Astrocyte (in vitro differentiated cells and primary cell): ENCODE results near the gene KRCC1. TPM values are rescaled to one million over a fixed set of nuclear protein-coding genes. Genes with fewer than 3 reads are reported as not detected.

ENCODE experiments used
- DNase-seq: peaks from one replicate; pipeline ENCODE4 v3.0.0-alpha.2; 2010; ENCODE audit warnings: low read depth
- FAIRE-seq: peaks from 2 replicates; lab custom pipeline; 2011; peaks lifted over from hg19 to GRCh38; lab: Jason Lieb, UNC
- H2AFZ ChIP-seq: 2 replicates; pipeline ENCODE4 v1.6.0; 2012; ENCODE audit warnings: low read depth, low read length, inconsistent platforms
- H3K27ac ChIP-seq: 2 replicates; pipeline ENCODE4 v1.5.1; 2011; ENCODE audit warnings: low read depth, low read length, inconsistent platforms
- H3K27me3 ChIP-seq: 2 replicates; pipeline ENCODE4 v1.6.0; 2011; ENCODE audit warnings: low read length, inconsistent platforms; ENCODE audit not compliant: insufficient read depth
- H3K36me3 ChIP-seq: 2 replicates; pipeline ENCODE4 v1.5.1; 2011; ENCODE audit warnings: low read length, inconsistent platforms; ENCODE audit not compliant: insufficient read depth
- H3K4me1 ChIP-seq: 2 replicates; pipeline ENCODE4 v1.5.1; 2011; ENCODE audit warnings: low read length, inconsistent platforms; ENCODE audit not compliant: insufficient read depth
- H3K4me2 ChIP-seq: 2 replicates; pipeline ENCODE4 v1.6.0; 2012; ENCODE audit warnings: low read length, inconsistent platforms
- H3K4me3 ChIP-seq: 2 replicates; pipeline ENCODE4 v1.5.1; 2011; ENCODE audit warnings: low read depth, mild to moderate bottlenecking, low read length, inconsistent platforms; ENCODE audit not compliant: insufficient read depth
- H3K79me2 ChIP-seq: 2 replicates; pipeline ENCODE4 v1.6.0; 2012; ENCODE audit warnings: mild to moderate bottlenecking, low read length, inconsistent platforms; ENCODE audit not compliant: insufficient read depth
- H3K9ac ChIP-seq: 2 replicates; pipeline ENCODE4 v1.6.0; 2012; ENCODE audit warnings: mild to moderate bottlenecking, low read length, inconsistent platforms
- H3K9me3 ChIP-seq: 2 replicates; pipeline ENCODE4 v1.5.1; 2012; ENCODE audit warnings: low read depth, mild to moderate bottlenecking, low read length, inconsistent platforms; ENCODE audit not compliant: insufficient read depth
- H4K20me1 ChIP-seq: 2 replicates; pipeline ENCODE4 v1.6.0; 2012; ENCODE audit warnings: low read length, inconsistent platforms; ENCODE audit not compliant: insufficient read depth
- H3K27ac Mint-ChIP-seq: one replicate; pipeline ENCODE4 v1.8.0; 2021; ENCODE audit warnings: mild to moderate bottlenecking, mixed read lengths; ENCODE audit not compliant: unreplicated experiment
- H3K27me3 Mint-ChIP-seq: one replicate; pipeline ENCODE4 v1.8.0; 2021; ENCODE audit warnings: low read depth, mixed read lengths; ENCODE audit not compliant: unreplicated experiment
- H3K36me3 Mint-ChIP-seq: one replicate; pipeline ENCODE4 v1.8.0; 2021; ENCODE audit warnings: low read depth, mixed read lengths; ENCODE audit not compliant: unreplicated experiment
- H3K4me1 Mint-ChIP-seq: one replicate; pipeline ENCODE4 v1.8.0; 2021; ENCODE audit warnings: low read depth, mixed read lengths; ENCODE audit not compliant: unreplicated experiment
- H3K4me3 Mint-ChIP-seq: one replicate; pipeline ENCODE4 v1.8.0; 2021; ENCODE audit warnings: mild to moderate bottlenecking, moderate library complexity, mixed read lengths; ENCODE audit not compliant: unreplicated experiment
- H3K9me3 Mint-ChIP-seq: one replicate; pipeline ENCODE4 v1.8.0; 2021; ENCODE audit warnings: mild to moderate bottlenecking, mixed read lengths; ENCODE audit not compliant: unreplicated experiment
- EZH2 ChIP-seq: IDR thresholded peaks from 2 replicates; pipeline ENCODE4 v1.6.1; 2012; ENCODE audit warnings: mild to moderate bottlenecking, low read length, inconsistent platforms; ENCODE audit not compliant: insufficient read depth
- total RNA-seq: library from RNA; stranded (reverse); gene quantifications from 2 replicates; pipeline ENCODE4 v1.2.1, GENCODE V29; 2021
- TF ChIP-seq, protein P1 (sequence below): IDR thresholded peaks from 2 replicates; pipeline ENCODE4 v1.5.1; 2011; ENCODE audit warnings: low read depth, mild to moderate bottlenecking, inconsistent platforms, low read length, moderate library complexity; ENCODE audit not compliant: insufficient read depth

Gene KRCC1
- total RNA-seq, 1 donor from 2014 or later, result 17.7 TPM

DNA sequence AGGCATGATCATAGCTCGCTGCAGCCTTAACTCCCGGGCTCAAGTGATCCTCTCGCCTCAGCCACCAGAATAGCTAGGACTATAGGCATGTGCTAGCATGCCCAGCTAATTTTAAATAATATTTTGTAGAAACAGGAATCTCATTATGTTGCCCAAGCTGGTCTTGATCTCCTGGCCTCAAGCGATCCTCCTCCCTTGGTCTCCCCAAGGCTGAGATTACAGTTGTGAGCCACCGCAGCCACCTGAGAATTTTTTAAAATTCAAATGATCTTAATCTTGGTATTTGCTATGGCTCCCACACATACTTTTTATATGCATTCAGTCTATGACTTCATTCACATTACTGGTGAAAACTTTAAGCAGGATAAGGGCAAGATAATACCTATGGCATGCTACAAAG is 13.1 kb downstream of the KRCC1 start:
- Mint-ChIP-seq H3K27ac (peak overlapping the region; percentile 96), H3K9me3 (no peaks in the 10 kb centered on the region), H3K4me1 (peaks cover 47% of the 10 kb centered on the region), H3K36me3 (no peaks in the 10 kb centered on the region), H3K27me3 (no peaks in the 10 kb centered on the region), H3K4me3 (no peak overlapping the region)
- DNase-seq, result no peak
- FAIRE-seq, result no peak
- no peak for TF ChIP-seq EZH2
- TF ChIP-seq, protein P1, sequence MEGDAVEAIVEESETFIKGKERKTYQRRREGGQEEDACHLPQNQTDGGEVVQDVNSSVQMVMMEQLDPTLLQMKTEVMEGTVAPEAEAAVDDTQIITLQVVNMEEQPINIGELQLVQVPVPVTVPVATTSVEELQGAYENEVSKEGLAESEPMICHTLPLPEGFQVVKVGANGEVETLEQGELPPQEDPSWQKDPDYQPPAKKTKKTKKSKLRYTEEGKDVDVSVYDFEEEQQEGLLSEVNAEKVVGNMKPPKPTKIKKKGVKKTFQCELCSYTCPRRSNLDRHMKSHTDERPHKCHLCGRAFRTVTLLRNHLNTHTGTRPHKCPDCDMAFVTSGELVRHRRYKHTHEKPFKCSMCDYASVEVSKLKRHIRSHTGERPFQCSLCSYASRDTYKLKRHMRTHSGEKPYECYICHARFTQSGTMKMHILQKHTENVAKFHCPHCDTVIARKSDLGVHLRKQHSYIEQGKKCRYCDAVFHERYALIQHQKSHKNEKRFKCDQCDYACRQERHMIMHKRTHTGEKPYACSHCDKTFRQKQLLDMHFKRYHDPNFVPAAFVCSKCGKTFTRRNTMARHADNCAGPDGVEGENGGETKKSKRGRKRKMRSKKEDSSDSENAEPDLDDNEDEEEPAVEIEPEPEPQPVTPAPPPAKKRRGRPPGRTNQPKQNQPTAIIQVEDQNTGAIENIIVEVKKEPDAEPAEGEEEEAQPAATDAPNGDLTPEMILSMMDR, result no peak
- H2AFZ ChIP-seq, result no peak overlapping the region
- H3K79me2 ChIP-seq, result peaks cover 31% of the 10 kb centered on the region
- H4K20me1 ChIP-seq, result peaks cover 8% of the 10 kb centered on the region
- H3K27ac ChIP-seq, result no peak overlapping the region
- no peaks in the 10 kb centered on the region for H3K9me3 ChIP-seq
- H3K4me2 ChIP-seq, result no peak overlapping the region
- no peak overlapping the region for H3K9ac ChIP-seq
- no peaks in the 10 kb centered on the region for H3K36me3 ChIP-seq
- no peak overlapping the region for H3K4me3 ChIP-seq
- no peaks in the 10 kb centered on the region for H3K27me3 ChIP-seq
- H3K4me1 ChIP-seq, result peaks cover 12% of the 10 kb centered on the region

DNA sequence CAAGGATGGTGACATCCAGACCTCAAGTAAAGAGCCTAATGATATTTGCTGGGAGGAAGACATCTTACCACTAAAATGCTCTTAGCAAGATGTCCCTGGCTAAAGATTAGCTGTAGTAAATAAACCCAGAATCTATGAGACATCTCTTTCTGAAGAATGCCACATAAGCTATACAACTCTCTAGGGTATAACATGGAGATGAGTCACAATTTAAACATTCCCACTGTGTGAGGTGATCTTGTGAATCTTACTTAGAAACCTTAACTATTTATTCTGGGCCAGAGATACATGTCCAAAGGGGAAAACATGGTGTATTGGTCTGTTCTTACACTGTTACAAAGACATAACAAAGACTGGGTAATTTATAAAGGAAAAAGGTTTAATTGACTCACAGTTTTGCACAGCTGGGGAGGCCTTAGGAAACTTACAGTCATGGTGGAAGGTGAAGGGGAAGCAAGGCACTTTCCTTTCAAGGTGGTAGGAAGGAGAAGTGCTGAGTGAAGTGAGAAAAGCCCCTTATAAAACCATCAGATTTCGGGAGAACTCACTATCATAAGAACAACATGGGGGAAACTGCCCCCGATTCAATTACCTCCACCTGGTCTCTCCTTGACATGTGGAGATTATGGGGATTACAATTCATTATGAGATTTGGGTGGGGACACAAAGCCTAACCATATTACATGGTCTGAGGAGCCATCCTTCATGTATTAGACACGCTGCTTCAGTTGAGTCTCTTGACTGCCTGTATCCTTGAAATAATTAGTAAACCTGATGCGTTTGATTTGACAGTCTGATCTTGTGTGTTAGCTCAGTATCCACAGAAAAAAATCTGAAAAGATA is 17.1 kb downstream of the KRCC1 start:
- Histone ChIP-seq H3K9ac (peak overlapping the region; percentile 40), H4K20me1 (no peaks in the 10 kb centered on the region), H3K79me2 (peaks cover 17% of the 10 kb centered on the region), H3K36me3 (no peaks in the 10 kb centered on the region), H3K4me2 (peak overlapping the region; percentile 39), H3K4me3 (no peak overlapping the region), H3K4me1 (peaks cover 12% of the 10 kb centered on the region), H3K9me3 (no peaks in the 10 kb centered on the region), H2AFZ (no peak overlapping the region), H3K27me3 (no peaks in the 10 kb centered on the region), H3K27ac (peak overlapping the region; percentile 83)
- peaks cover 47% of the 10 kb centered on the region for H3K4me1 Mint-ChIP-seq
- no peaks in the 10 kb centered on the region for H3K27me3 Mint-ChIP-seq
- DNase-seq, result peak; percentile 93
- H3K4me3 Mint-ChIP-seq, result no peak overlapping the region
- no peak for TF ChIP-seq EZH2
- TF ChIP-seq, protein P1, result no peak
- H3K36me3 Mint-ChIP-seq, result peaks cover 2% of the 10 kb centered on the region
- peak overlapping the region; percentile 98 for H3K27ac Mint-ChIP-seq
- FAIRE-seq, result peak; percentile 95
- H3K9me3 Mint-ChIP-seq, result no peaks in the 10 kb centered on the region

DNA sequence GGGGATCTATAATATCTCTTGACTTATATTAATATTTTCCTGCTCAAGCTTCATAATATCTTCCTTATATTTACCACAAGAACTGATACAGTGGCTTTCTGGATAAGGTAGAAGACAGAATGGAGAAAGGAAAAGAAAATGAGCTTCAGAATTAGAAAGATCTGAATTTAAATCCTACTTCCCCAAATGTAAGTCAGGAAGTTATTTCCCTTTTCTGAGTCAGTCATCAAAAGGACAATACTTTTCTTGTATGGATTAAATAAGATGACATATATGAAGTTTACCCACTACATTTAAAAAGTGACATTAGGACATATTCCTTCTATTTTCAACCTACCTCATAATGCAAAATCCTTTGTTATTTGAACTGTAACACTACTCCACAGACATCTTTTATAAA is 19.0 kb downstream of the KRCC1 start:
- Mint-ChIP-seq H3K27me3 (no peaks in the 10 kb centered on the region), H3K4me1 (peaks cover 34% of the 10 kb centered on the region), H3K4me3 (no peak overlapping the region), H3K9me3 (no peaks in the 10 kb centered on the region), H3K36me3 (peaks cover 2% of the 10 kb centered on the region), H3K27ac (no peak overlapping the region)
- H3K27ac ChIP-seq, result no peak overlapping the region
- peaks cover 11% of the 10 kb centered on the region for H3K79me2 ChIP-seq
- no peak for FAIRE-seq
- TF ChIP-seq, protein P1, result no peak
- TF ChIP-seq EZH2, result no peak
- H2AFZ ChIP-seq, result no peak overlapping the region
- H3K4me3 ChIP-seq, result no peak overlapping the region
- H3K27me3 ChIP-seq, result no peaks in the 10 kb centered on the region
- H3K4me1 ChIP-seq, result peaks cover 12% of the 10 kb centered on the region
- no peaks in the 10 kb centered on the region for H3K9me3 ChIP-seq
- no peak overlapping the region for H3K9ac ChIP-seq
- peaks cover 8% of the 10 kb centered on the region for H3K36me3 ChIP-seq
- H3K4me2 ChIP-seq, result no peak overlapping the region
- H4K20me1 ChIP-seq, result no peaks in the 10 kb centered on the region
- DNase-seq, result no peak
